Testis (tissue), 3 donors: ENCODE measurements around the gene KCTD19. TPM values are rescaled to one million over a fixed set of nuclear protein-coding genes. Genes with fewer than 3 reads are reported as not detected.

Source experiments
- DNase-seq: peaks from one replicate; pipeline ENCODE4 v3.0.0-alpha.2; 2019
- H3K27ac ChIP-seq, 2 donors: fragments of 200-600 bp; sonication (generic); one replicate each; pipeline ENCODE4 v1.5.1; 2019
- H3K27me3 ChIP-seq: fragments of 200-600 bp; sonication (generic); one replicate; pipeline ENCODE4 v1.5.1; 2019
- H3K36me3 ChIP-seq: fragments of 200-600 bp; sonication (generic); one replicate; pipeline ENCODE4 v1.5.1; 2017; ENCODE audit warnings: low read depth; ENCODE audit errors: missing control alignments
- H3K4me1 ChIP-seq: fragments of 200-600 bp; sonication (generic); one replicate; pipeline ENCODE4 v1.5.1; 2019
- H3K4me3 ChIP-seq, 2 donors: fragments of 200-600 bp; sonication (generic); one replicate each; pipeline ENCODE4 v1.5.1; 2017 to 2019
- H3K9me3 ChIP-seq: fragments of 200-600 bp; sonication (generic); one replicate; pipeline ENCODE4 v1.5.1; 2017
- POLR2A ChIP-seq: fragments of 450-650 bp; IDR thresholded peaks from one replicate; pipeline ENCODE4 v1.6.1; 2017; ENCODE audit warnings: antibody characterized with exemption, mild to moderate bottlenecking, moderate library complexity
- WGBS, 2 donors: methylation state at CpG; one replicate each; pipeline ENCODE4 v1.1.5; 2018; 5-methylcytosine and 5-hydroxymethylcytosine counted together
- intact Hi-C: fragments of 100-400 bp; cut with DNase I; formaldehyde crosslinking; loops from one replicate; pipeline ENCODE4 v1.15.1; 2023; ENCODE audit warnings: low total_unique reads
- polyA plus RNA-seq: library from polyadenylated mRNA; stranded (reverse); fragments of 350-450 nt; fragmentation: Illumina TruSeq; extraction: RNeasy Lipid Tissue Mini Kit (QIAGEN cat#74804); gene quantifications from one replicate; pipeline ENCODE4 v1.2.3, GENCODE V29; 2014; ENCODE audit warnings: low read depth, low replicate concordance; ENCODE audit not compliant: insufficient read depth
- total RNA-seq, 2 donors: library from RNA; depleted of rRNA; stranded (reverse); fragments of >200 nt; gene quantifications; one replicate each; pipeline ENCODE4 v1.2.3, GENCODE V29; 2016
- TF ChIP-seq, protein P1 (sequence below), 3 experiments: fragments of 450-650 bp in 2 of 3; fragments of 200-600 bp in 1 of 3; sonication (generic) in 1 of 3; IDR thresholded peaks; one replicate each; pipeline ENCODE4 v1.5.1; 2016 to 2019; ENCODE audit warnings: antibody characterized with exemption in 3 of 3, mild to moderate bottlenecking in 2 of 3, moderate library complexity in 1 of 3

KCTD19 gene
- total and polyA plus RNA-seq, 3 donors from 2014 or later, result 59.2 to 144 (median 102) TPM

DNA sequence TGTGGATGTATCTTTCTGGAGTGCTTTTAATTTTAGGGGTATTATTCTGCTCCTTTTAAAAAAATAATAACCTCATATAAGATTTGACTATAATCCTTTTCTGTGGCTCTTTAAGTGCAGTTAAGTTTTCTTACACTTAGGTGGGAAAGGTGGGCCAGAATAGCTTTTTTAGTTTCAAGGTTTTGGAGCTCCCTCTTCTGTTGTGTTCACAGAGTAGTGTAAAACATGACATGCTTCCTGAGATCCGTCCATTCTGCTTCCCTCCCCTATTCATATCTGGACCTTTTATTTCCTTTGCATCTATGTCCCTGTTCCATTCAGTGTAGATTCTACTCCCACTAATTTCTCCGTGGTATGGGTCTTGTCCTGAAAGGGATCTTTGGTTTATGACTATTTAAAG is 12.9 kb upstream of the KCTD19 start:
- H3K4me3 ChIP-seq, result no peak overlapping the region
- H3K4me1 ChIP-seq, result no peaks in the 10 kb centered on the region
- intact Hi-C loops, result loop anchor here (10.0 kb wide), 1 partner anchor 55 kb away; no protein-coding TSS in a partner anchor
- no peak for TF ChIP-seq POLR2A
- TF ChIP-seq, protein P1, sequence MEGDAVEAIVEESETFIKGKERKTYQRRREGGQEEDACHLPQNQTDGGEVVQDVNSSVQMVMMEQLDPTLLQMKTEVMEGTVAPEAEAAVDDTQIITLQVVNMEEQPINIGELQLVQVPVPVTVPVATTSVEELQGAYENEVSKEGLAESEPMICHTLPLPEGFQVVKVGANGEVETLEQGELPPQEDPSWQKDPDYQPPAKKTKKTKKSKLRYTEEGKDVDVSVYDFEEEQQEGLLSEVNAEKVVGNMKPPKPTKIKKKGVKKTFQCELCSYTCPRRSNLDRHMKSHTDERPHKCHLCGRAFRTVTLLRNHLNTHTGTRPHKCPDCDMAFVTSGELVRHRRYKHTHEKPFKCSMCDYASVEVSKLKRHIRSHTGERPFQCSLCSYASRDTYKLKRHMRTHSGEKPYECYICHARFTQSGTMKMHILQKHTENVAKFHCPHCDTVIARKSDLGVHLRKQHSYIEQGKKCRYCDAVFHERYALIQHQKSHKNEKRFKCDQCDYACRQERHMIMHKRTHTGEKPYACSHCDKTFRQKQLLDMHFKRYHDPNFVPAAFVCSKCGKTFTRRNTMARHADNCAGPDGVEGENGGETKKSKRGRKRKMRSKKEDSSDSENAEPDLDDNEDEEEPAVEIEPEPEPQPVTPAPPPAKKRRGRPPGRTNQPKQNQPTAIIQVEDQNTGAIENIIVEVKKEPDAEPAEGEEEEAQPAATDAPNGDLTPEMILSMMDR (IDR thresholded peaks at IDR 0.05), result no peak
- no peak for DNase-seq
- no peaks in the 10 kb centered on the region for H3K9me3 ChIP-seq
- H3K36me3 ChIP-seq, result no peaks in the 10 kb centered on the region
- no peak overlapping the region for H3K27ac ChIP-seq
- 47 to 54% methylated on average over 2 of the region's 2 CpGs for WGBS, 2 donors
- H3K27me3 ChIP-seq, result no peaks in the 10 kb centered on the region

DNA sequence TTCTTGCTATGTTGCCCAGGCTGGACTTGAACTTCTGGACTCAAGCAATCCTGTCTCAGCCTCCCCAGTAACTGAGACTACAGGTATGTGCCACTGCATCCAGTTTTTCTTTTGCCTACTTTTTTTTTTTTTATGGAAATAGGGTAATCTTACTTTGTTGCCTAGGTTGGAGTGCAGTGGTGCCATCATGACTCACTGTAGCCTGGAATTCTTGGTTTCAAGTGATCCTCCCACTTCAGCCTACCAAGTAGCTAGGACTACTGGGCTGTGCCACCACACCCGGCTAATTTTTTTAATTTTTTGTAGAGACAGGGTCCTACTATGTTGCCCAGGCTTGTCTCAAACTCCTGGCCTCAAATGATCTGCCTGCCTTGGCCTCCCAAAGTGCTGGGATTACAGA is 10.1 kb upstream of the KCTD19 start:
- no peak for DNase-seq
- intact Hi-C loops, result loop anchor here (10.0 kb wide), 1 partner anchor 52 kb away; no protein-coding TSS in a partner anchor
- WGBS, 2 donors, result 95 to 100% methylated on average over 1 of the region's 1 CpG
- TF ChIP-seq, protein P1 (IDR thresholded peaks at IDR 0.05), result no peak
- no peak for TF ChIP-seq POLR2A
- Histone ChIP-seq H3K27ac (no peak overlapping the region), H3K4me1 (no peaks in the 10 kb centered on the region), H3K9me3 (no peaks in the 10 kb centered on the region), H3K4me3 (no peak overlapping the region), H3K36me3 (no peaks in the 10 kb centered on the region), H3K27me3 (no peaks in the 10 kb centered on the region)

DNA sequence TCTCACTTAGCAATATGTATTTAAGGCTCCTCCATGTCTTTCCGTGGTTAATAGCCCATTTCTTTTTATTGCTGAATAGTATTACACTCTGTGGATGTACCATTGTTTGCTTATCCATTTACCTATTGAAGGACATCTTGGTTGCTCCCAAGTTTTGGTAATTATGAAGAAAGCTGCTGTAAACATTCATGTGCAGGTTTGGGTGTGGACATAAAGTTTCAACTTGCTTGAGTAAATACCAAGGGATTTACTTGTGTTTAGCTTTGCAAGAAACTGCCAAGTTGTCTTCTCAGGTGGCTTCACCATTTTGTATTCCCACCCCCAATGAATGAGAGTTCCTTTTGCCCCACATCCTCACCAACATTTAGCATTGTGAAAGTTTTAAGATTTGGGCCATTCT is 9.6 kb upstream of the KCTD19 start:
- Histone ChIP-seq H3K36me3 (no peaks in the 10 kb centered on the region), H3K27me3 (no peaks in the 10 kb centered on the region), H3K4me3 (no peak overlapping the region), H3K4me1 (no peaks in the 10 kb centered on the region), H3K9me3 (no peaks in the 10 kb centered on the region), H3K27ac (no peak overlapping the region)
- TF ChIP-seq POLR2A, result no peak
- TF ChIP-seq, protein P1 (IDR thresholded peaks at IDR 0.05), result no peak
- 85 to 86% methylated on average over 1 of the region's 1 CpG for WGBS, 2 donors
- intact Hi-C loops, result loop anchor here (10.0 kb wide), 1 partner anchor 51 kb away; no protein-coding TSS in a partner anchor
- DNase-seq, result no peak

DNA sequence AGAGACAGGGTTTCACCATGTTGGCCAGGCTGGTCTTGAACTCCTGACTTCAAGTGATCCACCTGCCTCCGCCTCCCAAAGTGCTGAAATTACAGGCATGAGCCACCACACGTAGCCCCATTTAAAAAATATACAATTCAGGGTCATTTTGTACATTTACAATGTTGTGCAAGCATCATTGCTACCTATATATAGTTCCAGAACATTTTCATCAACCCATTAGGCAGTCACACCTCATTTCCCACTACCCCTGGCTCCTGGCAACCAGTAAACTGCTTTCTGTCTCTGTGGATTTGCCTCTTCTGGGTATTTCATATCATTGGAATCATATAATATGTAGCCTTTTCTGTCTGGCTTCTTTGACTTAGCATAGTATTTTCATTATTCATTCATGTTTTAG is 6.8 kb upstream of the KCTD19 start:
- intact Hi-C loops, result loop anchor here (10.0 kb wide), 1 partner anchor 49 kb away; no protein-coding TSS in a partner anchor
- Histone ChIP-seq H3K4me3 (no peak overlapping the region), H3K36me3 (no peaks in the 10 kb centered on the region), H3K27ac (no peak overlapping the region), H3K4me1 (no peaks in the 10 kb centered on the region), H3K27me3 (no peaks in the 10 kb centered on the region), H3K9me3 (no peaks in the 10 kb centered on the region)
- TF ChIP-seq, protein P1 (IDR thresholded peaks at IDR 0.05), result no peak
- no peak for TF ChIP-seq POLR2A
- WGBS, 2 donors, result 81 to 82% methylated on average over 2 of the region's 2 CpGs
- DNase-seq, result no peak

DNA sequence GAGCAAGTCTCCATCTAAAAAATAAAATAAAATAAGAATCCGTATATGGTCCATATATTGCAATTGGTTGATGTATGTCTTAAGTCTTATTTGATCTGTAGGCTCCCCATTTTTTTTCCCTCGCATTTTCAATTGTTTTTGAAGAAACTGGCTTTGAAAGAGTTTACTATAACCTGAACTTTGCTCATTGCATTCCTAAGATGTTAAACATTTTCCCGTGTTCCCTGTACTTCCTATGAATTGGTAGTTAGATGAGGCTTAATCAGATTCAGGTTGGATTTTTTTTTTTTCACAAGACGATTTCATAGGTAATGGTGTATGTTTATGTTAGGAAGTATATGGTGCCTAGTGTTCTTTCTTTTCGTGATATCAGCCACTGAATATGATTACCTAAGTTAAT is 3.4 kb upstream of the KCTD19 start:
- Histone ChIP-seq H3K36me3 (no peaks in the 10 kb centered on the region), H3K4me3 (no peak overlapping the region), H3K27ac (no peak overlapping the region), H3K9me3 (no peaks in the 10 kb centered on the region), H3K27me3 (no peaks in the 10 kb centered on the region), H3K4me1 (no peaks in the 10 kb centered on the region)
- intact Hi-C loops, result loop anchor here (10.0 kb wide), 1 partner anchor 45 kb away; no protein-coding TSS in a partner anchor
- DNase-seq, result no peak
- TF ChIP-seq, protein P1 (IDR thresholded peaks at IDR 0.05), result no peak
- TF ChIP-seq POLR2A, result no peak
- 77 to 79% methylated on average over 5 of the region's 5 CpGs for WGBS, 2 donors
